Measurements from ENCODE around the gene DTL. TPM values are rescaled to one million over a fixed set of nuclear protein-coding genes. Genes with fewer than 3 reads are reported as not detected.
A peak's percentile ranks its signal among the peaks of the same experiment; 100 is the strongest.

DTL gene
- polyA plus RNA-seq, 12 donors, result 6.8 to 21.3 (median 10.7) TPM; not detected in 1

DNA sequence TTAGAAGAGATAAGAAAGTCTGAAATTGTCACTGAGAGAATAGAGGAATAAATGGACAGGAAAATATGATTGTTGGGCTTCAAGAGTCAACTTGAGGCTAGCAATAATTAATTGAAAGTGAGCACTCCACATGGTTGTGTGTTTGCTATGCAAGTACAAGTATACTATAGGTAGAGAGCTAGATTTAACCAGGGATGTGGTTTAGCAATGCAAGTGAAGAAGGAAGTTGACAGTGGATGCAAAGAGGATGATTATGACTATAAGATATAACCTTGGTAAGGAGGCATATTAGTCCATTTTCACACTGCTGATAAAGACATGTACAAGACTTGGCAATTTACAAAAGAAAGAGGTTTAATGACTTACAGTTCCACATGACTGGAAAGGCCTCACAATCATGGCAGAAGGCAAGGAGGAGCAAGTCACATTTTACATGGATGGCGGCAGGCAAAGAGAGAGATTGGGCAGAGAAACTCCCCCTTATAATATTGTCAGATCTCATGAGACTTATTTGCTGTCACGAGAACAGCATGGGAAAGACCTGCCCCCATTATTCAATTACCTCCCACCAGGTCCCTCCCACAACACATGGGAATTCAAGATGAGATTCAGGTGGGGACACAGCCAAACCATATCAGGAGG is 47.3 kb downstream of the DTL start:
- DNase-seq, result no peak

DNA sequence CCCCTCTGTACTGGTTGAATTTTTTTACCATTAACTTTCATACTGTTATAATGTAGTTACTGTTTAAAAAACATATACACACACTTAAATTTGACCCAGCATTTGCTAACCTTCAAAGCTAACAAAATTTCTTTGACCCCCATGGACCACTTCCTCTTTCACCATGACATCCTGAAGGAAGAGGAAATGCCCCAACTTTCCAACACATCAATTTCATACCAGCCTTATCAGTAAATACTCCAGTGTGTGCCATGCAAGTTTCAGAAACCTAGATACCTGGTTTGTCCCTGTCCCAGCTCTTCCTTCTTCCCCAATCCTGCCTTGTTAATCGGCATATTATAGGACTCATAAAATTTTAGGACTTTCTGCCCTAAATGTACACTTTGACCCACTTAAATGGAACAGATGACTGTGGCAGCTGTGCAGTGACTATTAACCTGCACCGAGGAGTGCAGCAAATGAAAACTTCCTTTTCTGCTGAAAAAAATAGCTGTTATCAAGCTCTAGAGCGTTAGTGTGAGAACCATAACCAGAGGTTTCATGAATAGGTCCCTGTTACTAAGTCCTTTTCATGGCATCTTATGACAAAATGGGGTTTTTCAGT is 54.1 kb downstream of the DTL start:
- DNase-seq, result no peak

DNA sequence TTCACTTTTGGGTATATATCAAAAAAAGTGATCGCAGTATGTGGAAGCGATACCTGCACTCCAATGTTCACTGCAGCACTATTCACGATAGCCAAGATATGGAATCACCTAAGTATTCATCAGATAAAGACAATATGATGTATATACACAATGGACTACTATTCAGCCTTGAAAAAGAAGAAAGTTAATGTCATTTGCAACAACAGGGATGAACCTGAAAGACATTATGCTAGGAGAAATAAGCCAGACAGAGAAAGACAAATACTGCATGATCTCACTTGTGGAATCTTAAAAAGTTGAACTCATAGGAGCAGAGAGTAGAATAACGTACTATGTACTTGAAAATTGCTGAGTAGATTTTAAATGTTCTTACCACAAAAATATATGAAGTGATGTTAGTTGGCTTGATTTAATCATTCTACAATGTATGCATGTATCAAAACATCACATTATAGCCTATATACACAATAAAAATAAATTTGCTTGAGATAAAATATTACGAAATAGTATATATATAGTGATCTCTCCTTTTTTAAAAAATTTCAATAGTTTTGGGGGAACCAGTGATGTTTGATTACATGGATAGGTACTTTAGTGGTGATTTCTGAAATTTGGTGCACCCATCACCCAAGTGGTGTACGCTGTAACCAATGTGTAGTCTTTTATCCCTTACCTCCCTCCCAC is 56.0 kb downstream of the DTL start:
- no peak for DNase-seq

- DNase-seq, result no peak
These were observed 61.8 kb downstream of the DTL start for GRCh38 chr1:212097360-212097759.

DNA sequence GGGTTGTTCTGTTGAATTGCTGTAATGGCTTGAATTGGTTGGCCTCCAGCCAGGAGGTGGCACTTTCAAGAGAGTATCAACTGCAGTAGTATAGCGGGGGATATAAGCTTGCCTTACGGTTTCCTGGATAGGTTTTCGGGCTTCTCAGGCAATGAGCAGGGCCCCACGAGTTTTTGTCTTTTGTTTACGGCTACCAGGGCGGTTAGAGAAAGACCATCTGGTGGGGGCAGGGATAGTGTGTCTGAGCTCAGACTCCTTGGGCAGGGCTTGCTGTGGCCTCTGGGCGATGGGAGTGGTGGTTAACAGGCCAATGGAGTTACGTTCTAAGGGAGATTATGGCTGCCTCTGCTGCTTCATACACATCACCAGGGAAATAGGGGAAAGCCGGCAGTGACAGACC is 62.8 kb downstream of the DTL start:
- DNase-seq, result no peak

GRCh38 chr1:212098771-212099170 is 63.2 kb downstream of the DTL start:
- DNase-seq, result no peak

GRCh38 chr1:212101251-212101650 is 65.7 kb downstream of the DTL start:
- no peak for DNase-seq

GRCh38 chr1:212101735-212102134 is 66.2 kb downstream of the DTL start:
- no peak for DNase-seq

DNA sequence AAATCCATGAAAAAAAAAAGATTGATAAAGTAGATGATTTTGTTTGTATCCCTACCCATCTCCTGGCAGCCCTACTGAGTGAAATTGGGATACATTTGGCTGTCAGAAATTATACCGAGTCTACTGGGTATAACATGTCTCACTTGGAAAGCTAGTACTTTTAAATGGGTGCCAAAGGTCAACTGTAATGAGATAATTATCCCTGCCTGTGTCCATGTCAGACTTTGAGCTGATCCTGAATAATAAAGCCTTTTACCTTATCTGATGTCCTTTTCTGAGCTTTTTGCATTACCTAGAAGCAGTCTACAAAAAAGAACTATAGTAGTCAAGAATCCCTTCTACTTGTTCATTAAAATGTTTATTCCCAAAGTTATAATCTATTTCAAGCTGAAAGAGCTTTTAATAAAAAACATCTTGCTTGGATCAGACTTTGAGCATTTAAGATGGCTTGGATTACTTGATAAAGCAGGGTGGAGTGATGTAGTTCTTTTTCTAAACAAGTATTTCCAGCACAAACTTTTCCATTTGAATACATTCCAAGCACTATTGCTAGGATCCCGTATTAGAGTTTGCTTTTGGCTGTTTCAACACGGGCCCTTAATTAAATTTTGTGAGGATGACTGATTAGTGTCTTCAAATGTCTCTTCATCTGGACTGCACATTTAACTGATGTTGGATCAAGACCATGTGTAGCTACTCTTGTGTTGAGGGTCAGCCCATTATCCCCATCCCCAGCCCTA is 69.2 kb downstream of the DTL start:
- DNase-seq, result peak; percentile 46

GRCh38 chr1:212106286-212106792 is 70.8 kb downstream of the DTL start:
- DNase-seq, result no peak

DNA sequence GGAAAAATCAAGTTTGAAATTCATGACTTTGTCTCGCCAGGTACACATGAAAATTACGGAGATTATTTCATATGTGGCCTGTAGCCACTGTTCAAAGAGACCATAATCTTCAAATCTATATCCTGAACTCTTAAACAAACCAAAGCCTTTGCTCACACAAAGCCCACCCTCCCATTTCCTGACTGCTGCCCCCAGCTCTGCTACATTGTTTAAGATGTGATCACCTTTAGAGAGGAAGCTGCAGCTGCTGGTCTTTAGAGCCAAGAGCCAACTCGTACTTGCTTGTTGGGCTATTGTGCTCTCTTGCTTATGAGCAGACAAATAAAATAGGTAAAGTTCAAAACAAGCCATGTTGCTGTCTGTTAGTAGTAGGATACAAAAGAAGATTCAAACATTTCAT is 71.9 kb downstream of the DTL start:
- no peak for DNase-seq

GRCh38 chr1:212108187-212108586 is 72.6 kb downstream of the DTL start:
- no peak for DNase-seq

- DNase-seq, result no peak
These were observed 73.4 kb downstream of the DTL start for GRCh38 chr1:212108981-212109380.

- no peak for DNase-seq
These were observed 74.2 kb downstream of the DTL start for GRCh38 chr1:212109728-212110127.

DNA sequence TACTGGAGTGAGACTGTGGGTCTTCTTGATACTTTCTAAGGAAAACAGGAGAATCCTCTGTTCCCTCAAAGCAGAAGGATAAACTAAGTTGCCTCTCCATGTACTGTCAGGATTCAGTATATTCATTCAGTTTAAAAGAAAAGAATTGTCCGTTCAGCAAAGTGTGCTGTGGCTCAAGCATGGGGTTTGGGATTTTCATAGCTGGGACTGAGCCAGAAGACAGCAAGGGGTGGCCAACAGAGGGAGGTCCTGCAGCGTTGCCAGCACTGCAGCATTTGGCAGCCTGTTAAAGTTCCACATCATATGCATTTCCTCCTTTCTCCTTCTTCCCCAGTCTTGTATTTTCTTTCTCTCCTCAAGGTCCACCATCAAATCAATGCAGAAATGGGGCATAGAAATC is 75.1 kb downstream of the DTL start:
- DNase-seq, result peak; percentile 79

- DNase-seq, result no peak
These were observed 76.0 kb downstream of the DTL start for GRCh38 chr1:212111536-212111935.

DNA sequence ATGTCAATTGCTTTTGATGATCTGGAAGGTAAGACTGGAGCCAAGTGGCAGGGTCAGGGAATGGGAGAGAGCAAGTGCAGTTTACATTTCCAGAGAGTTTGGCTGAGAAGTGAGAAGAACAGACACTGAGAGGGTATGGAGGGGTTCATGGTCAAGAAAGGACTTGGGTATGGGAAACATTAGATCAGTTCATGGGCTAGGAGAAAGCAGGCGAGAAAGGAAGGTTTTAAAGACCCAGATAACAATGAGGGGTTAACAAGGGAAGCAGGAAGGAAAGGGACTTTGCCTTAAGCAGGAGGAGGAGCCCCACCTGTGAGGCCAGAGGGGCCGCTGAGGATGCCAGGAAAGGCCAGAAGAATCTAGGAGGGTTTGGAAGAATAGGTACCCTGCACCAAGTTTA is 78.2 kb downstream of the DTL start:
- no peak for DNase-seq

- DNase-seq, result no peak
These were observed 82.8 kb downstream of the DTL start for GRCh38 chr1:212118167-212118871.

DNA sequence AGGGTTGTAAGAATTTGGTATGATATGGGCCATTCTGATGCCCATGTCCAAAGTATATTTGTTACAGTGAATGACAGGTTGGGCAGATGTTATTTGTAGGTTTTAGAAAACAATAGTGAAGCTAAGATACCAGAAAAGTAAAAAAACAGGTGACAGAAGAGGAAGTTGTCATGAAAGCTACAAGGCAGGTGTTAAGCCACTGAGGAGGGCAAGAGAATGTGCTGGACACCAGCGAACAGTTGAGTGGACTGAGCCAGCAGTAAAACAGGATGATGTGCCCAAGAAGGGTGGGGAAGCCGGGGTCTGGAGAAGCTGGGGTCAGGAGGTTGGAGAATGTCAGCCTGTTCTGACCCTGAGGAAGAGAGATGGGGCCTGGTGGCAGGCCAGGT is 83.3 kb downstream of the DTL start:
- DNase-seq, result no peak

DNA sequence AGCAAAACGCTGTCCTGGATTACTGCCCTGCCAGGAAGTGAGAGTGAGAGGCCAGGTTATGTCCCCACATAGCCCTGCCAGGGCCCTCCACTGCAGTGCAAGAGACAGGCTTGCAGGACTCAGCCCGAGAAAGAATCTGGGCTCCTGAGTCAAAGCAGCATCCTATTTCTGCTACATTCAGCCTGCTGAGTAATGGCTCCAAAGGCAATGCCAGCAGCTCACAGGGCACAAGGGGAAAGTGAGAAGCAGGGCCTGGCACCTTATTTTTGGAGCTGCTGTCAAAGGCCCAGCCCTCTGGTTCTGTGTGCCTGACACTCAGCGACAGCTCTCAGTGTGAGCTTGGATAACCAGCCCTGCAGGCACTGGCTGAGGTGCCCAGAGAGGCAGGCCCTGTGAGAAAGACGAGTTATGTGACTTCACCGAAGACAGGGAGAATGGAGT is 83.9 kb downstream of the DTL start:
- no peak for DNase-seq

DNA sequence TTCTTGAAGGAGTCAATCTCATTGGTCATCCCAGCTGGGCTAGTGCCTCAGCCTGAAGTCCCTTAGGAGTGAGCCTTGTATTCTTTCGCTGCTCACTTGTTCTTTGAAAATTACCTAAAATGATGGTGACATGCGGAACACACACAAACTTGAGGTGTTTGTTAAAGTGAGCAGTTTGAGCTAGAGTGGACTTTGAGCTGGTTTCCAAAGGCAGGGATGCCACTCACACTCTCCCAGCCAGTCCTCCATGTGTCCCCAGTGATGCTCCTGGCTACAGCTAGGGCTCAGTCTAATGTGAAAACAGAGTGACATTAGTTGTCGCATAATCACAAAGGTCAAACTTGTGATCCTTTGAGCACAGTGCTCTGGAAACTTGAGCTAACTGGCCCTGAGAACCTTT is 84.3 kb downstream of the DTL start:
- DNase-seq, result no peak

DNA sequence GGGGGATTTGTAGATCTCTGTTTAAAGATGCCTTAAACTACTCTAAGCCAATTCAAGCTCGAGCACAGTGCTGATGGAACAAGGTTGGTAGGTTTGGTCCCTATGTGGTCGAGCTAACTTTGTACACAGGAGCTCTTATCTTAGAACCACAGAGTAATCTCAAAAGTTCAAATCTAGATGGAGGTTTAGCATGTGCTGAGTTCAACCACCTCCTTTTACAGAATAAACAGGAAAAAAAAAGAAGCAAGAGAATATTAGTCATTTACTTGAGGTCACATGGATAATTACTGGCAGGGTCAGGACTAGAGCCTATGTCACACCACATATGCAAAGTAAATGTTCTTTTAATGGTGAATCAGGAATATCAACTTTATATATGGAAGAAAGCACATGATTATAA is 86.2 kb downstream of the DTL start:
- DNase-seq, result no peak
